ENCODE data around the gene PLEKHA1.

PLEKHA1 gene

DNA sequence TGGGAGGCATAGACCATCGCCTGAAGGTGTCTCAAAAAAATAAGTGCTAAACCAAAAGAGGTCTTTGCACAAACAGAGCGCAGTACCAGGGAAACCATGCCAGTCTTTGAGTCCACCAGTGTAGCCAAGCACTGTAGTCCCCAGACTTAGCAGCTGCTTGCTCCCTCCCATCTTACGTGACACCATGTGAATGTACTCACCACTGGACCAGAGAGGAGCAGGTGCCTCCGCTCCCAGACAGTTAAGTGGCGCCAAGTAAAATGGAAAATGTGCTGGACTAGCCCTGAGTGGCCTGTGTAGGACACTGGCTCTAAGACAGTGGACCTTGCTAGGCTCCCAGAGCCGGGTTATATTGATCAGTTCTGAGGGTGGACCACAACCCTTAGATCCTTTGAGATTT lies 47.7 kb upstream of the PLEKHA1 start:
- Histone ChIP-seq H3K27ac (ENCODE audit: low read depth, low read length) (no peak overlapping the region), H3K9ac (ENCODE audit: low read length) (no peak overlapping the region), H4K20me1 (ENCODE audit: low read depth, low read length) (no peaks in the 10 kb centered on the region), H3K9me2 (replicated peaks; ENCODE audit: insufficient read depth, low read length) (no peaks in the 10 kb centered on the region), H3K9me3 (ENCODE audit: insufficient read depth, low read length) (no peaks in the 10 kb centered on the region), H2AFZ (ENCODE audit: low read depth, low read length, severe bottlenecking) (no peak overlapping the region), H3F3A (ENCODE audit: insufficient read depth) (no peaks in the 10 kb centered on the region), H3K27me3 (ENCODE audit: low read length) (no peaks in the 10 kb centered on the region), H3K4me3 (ENCODE audit: insufficient read depth, low read length, poor library complexity, severe bottlenecking) (no peak overlapping the region), H3K4me2 (ENCODE audit: low read depth, low read length, poor library complexity, severe bottlenecking) (no peak overlapping the region), H3K36me3 (ENCODE audit: low read length) (no peaks in the 10 kb centered on the region), H3K79me2 (ENCODE audit: insufficient read depth, low read length) (no peaks in the 10 kb centered on the region)
- no peak for TF ChIP-seq EZH2phosphoT487 (conservative IDR thresholded peaks at IDR 0.05; ENCODE audit: low read length)
- TF ChIP-seq, protein P1, sequence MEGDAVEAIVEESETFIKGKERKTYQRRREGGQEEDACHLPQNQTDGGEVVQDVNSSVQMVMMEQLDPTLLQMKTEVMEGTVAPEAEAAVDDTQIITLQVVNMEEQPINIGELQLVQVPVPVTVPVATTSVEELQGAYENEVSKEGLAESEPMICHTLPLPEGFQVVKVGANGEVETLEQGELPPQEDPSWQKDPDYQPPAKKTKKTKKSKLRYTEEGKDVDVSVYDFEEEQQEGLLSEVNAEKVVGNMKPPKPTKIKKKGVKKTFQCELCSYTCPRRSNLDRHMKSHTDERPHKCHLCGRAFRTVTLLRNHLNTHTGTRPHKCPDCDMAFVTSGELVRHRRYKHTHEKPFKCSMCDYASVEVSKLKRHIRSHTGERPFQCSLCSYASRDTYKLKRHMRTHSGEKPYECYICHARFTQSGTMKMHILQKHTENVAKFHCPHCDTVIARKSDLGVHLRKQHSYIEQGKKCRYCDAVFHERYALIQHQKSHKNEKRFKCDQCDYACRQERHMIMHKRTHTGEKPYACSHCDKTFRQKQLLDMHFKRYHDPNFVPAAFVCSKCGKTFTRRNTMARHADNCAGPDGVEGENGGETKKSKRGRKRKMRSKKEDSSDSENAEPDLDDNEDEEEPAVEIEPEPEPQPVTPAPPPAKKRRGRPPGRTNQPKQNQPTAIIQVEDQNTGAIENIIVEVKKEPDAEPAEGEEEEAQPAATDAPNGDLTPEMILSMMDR (IDR thresholded peaks at IDR 0.05; ENCODE audit: insufficient read depth, low read length, poor library complexity, severe bottlenecking) = no peak

DNA sequence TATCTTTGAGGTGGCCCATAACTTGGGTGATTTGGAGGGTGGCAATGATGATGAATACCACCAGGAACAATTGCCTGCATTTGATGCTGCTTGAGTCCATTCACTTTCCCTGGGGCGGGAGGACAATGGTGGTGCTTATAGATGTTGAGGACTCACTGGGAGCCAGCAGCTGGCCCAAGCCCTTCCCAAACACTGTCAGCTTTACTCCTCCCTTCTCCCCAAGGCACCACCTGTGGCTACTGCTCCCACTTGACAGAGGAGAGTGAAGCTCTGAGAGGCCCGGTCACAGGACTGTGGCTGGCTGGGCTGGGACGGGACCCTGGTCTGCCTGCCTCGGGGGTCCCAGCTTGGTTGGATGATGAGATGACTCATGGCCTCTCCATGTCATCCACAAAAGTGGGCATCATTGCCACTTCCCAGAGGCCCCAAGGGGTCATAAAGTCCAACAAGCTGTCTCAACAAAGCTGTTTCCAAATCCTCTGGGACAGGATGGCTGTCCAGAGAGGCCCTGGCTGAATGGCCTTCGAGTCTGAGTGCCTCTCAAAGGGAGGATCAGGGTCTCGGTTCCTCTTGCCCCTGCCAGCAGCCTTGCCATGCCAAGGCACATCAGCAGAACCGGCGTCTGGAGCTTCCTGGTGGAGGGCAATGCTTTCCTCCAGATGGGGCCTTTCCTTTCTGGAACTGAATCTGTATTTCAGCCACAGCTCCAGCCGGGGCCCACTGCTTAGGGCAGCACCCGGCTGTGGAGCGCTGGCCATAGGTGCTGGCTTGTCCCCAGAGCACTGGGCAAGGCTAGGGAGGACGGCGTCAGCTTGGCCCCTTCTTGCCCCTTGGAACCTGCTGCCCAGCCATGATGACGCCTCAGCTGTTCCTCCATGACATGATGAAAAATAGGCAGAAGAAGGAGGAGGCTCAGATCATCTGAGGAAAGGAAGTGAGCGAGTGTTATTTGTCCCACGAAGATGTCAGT lies 47.0 kb upstream of the PLEKHA1 start:
- H3K9me3 ChIP-seq (ENCODE audit: insufficient read depth, low read length) = no peaks in the 10 kb centered on the region
- no peaks in the 10 kb centered on the region for H3K36me3 ChIP-seq (ENCODE audit: low read length)
- TF ChIP-seq, protein P1 (IDR thresholded peaks at IDR 0.05; ENCODE audit: insufficient read depth, low read length, poor library complexity, severe bottlenecking) = no peak
- TF ChIP-seq EZH2phosphoT487 (conservative IDR thresholded peaks at IDR 0.05; ENCODE audit: low read length) = no peak
- H3K9me2 ChIP-seq (replicated peaks; ENCODE audit: insufficient read depth, low read length) = no peaks in the 10 kb centered on the region
- no peaks in the 10 kb centered on the region for H4K20me1 ChIP-seq (ENCODE audit: low read depth, low read length)
- H3K4me3 ChIP-seq (ENCODE audit: insufficient read depth, low read length, poor library complexity, severe bottlenecking) = no peak overlapping the region
- H3K4me2 ChIP-seq (ENCODE audit: low read depth, low read length, poor library complexity, severe bottlenecking) = no peak overlapping the region
- no peaks in the 10 kb centered on the region for H3F3A ChIP-seq (ENCODE audit: insufficient read depth)
- no peak overlapping the region for H3K27ac ChIP-seq (ENCODE audit: low read depth, low read length)
- no peak overlapping the region for H2AFZ ChIP-seq (ENCODE audit: low read depth, low read length, severe bottlenecking)
- no peak overlapping the region for H3K9ac ChIP-seq (ENCODE audit: low read length)
- no peaks in the 10 kb centered on the region for H3K27me3 ChIP-seq (ENCODE audit: low read length)
- no peaks in the 10 kb centered on the region for H3K79me2 ChIP-seq (ENCODE audit: insufficient read depth, low read length)

DNA sequence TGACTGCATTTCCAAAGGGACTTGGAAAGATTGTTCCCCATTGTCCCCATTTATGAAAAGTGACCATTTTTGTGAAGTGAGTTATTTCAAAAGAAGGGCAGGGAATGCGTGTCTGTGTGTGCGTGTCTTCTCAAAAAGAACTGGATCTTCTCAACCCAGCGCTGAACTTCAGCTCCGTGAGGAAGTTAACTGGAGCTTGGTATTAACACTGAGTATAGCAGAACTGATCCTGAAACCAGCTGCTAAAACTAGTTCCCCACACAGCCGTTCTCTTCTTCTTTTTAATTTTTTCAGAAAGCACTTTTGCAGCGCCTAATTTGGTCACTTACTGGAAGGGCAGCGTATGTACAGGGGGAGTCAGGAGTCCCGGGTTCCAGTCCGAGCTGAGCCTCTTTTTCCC lies 45.8 kb upstream of the PLEKHA1 start:
- TF ChIP-seq, protein P1 (IDR thresholded peaks at IDR 0.05; ENCODE audit: insufficient read depth, low read length, poor library complexity, severe bottlenecking) = no peak
- TF ChIP-seq EZH2phosphoT487 (conservative IDR thresholded peaks at IDR 0.05; ENCODE audit: low read length) = no peak

More for the DNA sequence above, 45.8 kb upstream of the PLEKHA1 start:
- no peaks in the 10 kb centered on the region for H3K79me2 ChIP-seq (ENCODE audit: insufficient read depth, low read length)
- no peaks in the 10 kb centered on the region for H3K27me3 ChIP-seq (ENCODE audit: low read length)
- H3K9me2 ChIP-seq (replicated peaks; ENCODE audit: insufficient read depth, low read length) = no peaks in the 10 kb centered on the region
- H3K4me2 ChIP-seq (ENCODE audit: low read depth, low read length, poor library complexity, severe bottlenecking) = no peak overlapping the region
- H4K20me1 ChIP-seq (ENCODE audit: low read depth, low read length) = no peaks in the 10 kb centered on the region
- no peak overlapping the region for H3K27ac ChIP-seq (ENCODE audit: low read depth, low read length)
- H3F3A ChIP-seq (ENCODE audit: insufficient read depth) = no peaks in the 10 kb centered on the region
- H3K9ac ChIP-seq (ENCODE audit: low read length) = no peak overlapping the region
- no peaks in the 10 kb centered on the region for H3K9me3 ChIP-seq (ENCODE audit: insufficient read depth, low read length)
- H3K4me3 ChIP-seq (ENCODE audit: insufficient read depth, low read length, poor library complexity, severe bottlenecking) = no peak overlapping the region
- no peaks in the 10 kb centered on the region for H3K36me3 ChIP-seq (ENCODE audit: low read length)
- H2AFZ ChIP-seq (ENCODE audit: low read depth, low read length, severe bottlenecking) = no peak overlapping the region

Data from SU-DHL-6 (cell line).